Astrocyte of the spinal cord (primary cell): ENCODE data around the gene GAP43.
A peak's percentile ranks its signal among the peaks of the same experiment; 100 is the strongest.

Experiments used
- DNase-seq: peaks from one replicate; pipeline ENCODE4 v3.0.0; 2011; ENCODE audit warnings: low read depth, low spot score
- H3K4me3 ChIP-seq: 2 replicates; pipeline ENCODE4 v1.5.1; 2011; ENCODE audit warnings: low read depth, mild to moderate bottlenecking, low read length, moderate library complexity
- CTCF ChIP-seq: IDR thresholded peaks from 2 replicates; pipeline ENCODE4 v1.5.1; 2012; ENCODE audit warnings: low read depth, mild to moderate bottlenecking, low read length, inconsistent platforms
- in situ Hi-C: cut with HindIII; loops from 2 replicates; pipeline ENCODE4 v1.10.0; 2017; ENCODE audit warnings: low sequenced_read_pairs

The GAP43 gene

DNA sequence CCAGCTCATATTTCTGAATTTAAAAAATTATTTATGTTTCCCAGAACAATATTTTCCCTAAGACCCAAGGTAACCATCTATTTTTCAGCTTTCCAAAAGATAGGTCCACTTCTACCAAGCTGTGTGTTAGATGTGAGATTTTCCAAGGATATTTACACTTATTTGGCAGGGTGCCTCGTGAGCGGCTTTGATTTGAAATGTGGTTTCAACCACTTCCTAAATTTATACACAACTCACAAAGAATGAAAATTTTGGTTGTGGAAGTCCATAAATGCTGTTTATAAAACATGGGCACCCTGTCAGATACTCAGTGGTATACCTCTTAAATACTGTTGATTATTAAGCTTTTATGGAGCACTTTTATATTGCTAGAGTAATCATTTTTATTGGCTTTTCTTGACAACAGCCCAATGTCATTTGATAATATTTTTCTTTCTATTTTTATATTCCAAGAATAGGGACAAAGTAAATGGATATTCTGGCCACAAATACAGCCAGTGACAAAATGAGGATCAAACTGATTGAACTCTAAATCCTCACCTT is 57.6 kb downstream of the GAP43 start:
- in situ Hi-C loops: no loop called here
- no peak for TF ChIP-seq CTCF
- no peak overlapping the region for H3K4me3 ChIP-seq
- peak; percentile 49 for DNase-seq

DNA sequence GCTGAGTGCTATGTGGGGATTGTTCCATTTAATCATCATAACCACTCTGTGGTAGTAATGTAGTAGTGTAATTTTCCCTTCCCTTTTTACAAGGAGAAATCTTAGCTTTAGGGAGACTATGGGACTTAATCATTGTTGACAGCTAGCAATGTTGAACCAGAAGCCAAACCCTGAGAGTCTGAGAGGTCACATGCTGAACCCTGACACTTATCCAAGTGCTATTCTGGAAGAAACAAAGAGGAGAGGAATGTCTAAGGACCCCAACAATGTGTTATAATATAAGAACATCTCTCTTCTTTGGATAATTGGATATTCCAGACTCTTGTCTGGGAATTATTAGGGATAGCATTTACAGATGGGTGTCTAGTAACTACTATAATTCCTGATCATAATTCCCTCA is 58.4 kb downstream of the GAP43 start:
- in situ Hi-C loops: no loop called here
- no peak for TF ChIP-seq CTCF
- H3K4me3 ChIP-seq: no peak overlapping the region
- DNase-seq: no peak

GRCh38 chr3:115683305-115683704 is 60.0 kb downstream of the GAP43 start:
- no peak for DNase-seq
- no peak for TF ChIP-seq CTCF
- H3K4me3 ChIP-seq: no peak overlapping the region
- in situ Hi-C loops: no loop called here

- H3K4me3 ChIP-seq: no peak overlapping the region
- in situ Hi-C loops: no loop called here
- TF ChIP-seq CTCF: no peak
- no peak for DNase-seq
Measured at GRCh38 chr3:115683773-115684172, 60.5 kb downstream of the GAP43 start.

DNA sequence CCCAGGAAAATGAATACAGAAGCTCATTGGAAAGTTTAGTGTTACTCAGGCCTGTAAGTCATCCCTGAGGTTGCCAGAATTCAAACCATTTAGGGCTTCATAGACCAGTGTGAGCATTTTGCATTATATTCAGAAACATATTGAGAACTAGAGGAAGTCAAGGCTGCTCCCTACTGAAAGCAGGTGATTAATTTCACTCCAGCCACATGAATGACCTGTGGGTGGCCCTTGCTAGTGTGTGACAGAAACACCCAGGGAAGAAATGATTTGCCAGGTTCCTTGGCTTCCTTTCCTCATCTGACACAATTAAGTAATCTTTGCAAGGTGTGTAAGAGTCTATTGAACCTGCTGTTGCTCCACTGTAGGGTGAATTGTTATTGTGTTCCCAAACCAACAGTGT is 61.8 kb downstream of the GAP43 start:
- DNase-seq: no peak
- in situ Hi-C loops: no loop called here
- TF ChIP-seq CTCF: no peak
- no peak overlapping the region for H3K4me3 ChIP-seq

DNA sequence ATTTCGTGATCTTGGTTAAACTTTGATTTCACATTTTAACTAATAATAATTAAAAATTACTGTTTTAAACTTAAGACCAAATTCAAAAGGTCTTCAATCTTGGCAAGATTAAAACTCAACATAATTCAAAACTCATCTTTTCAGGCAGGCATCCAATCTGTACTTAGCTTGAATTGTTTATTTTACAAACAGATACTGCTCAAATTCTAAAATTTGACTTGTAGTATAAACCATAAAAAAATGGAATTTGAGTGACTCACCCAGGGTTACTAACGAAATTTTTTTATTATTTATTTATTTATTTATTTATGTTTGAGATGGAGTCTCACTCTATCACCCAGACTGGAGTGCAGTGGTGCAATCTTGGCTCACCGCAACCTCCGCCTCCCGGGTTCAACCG is 64.4 kb downstream of the GAP43 start:
- TF ChIP-seq CTCF: no peak
- DNase-seq: no peak
- H3K4me3 ChIP-seq: no peak overlapping the region
- in situ Hi-C loops: no loop called here

DNA sequence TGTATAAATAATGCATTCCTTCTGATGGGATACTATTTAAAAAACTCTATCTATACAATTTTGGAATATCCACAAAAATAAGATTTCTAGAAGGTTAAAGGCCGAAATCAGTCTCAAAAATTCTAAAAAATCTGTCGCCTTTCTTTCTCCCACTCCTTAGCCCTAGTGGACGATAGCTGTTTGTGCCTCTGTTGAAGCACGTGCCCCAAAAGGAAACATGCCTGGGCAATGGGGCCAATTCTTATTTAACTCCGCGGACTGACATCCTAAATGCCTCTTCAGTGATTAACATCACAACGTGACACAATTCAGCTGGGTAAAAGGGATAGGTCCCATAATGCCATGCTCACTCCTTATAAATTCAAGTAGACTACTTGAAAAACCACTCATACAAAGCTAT is 65.1 kb downstream of the GAP43 start:
- H3K4me3 ChIP-seq: no peak overlapping the region
- TF ChIP-seq CTCF: no peak
- in situ Hi-C loops: no loop called here
- no peak for DNase-seq
